NK-92 (cell line): ENCODE data around the gene CARD14.
"Not testable (repeated sequence)": the region's sequence is repeated elsewhere in the genome, so short reads cannot be mapped to it uniquely, and the experiment has no call there.

Experiments used
- DNase-seq: peaks from one replicate; lab custom pipeline; 2025; ENCODE audit not compliant: unreplicated experiment; lab: John Stamatoyannopoulos, UW

The CARD14 gene

GRCh38 chr17:80147035-80147822 lies 22.6 kb upstream of the CARD14 start, which contains the start of gene EIF4A3:
Gene EIF4A3 (minus strand): TSS chr17:80147128. CDS start chr17:80146961, 167 bp downstream.
- DNase-seq = peak; percentile 81

DNA sequence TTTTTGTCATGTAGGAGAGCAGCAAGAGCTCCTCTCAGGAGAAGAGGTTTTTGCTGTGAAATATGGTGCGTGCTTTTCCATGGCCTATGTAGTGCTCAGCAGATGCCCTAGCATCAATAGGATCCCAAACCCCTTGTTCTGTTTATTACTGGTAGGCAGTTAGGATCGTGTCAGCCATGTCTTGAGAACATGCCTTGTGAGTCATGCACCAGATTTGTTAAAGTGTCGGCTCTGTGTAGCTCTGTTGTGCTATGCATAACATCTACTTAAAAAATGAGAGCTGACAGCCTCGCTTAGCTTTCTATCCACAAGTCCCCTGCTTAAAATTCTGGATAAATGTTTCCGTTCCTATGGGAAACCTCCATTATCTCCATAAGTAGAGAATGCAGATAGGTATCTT lies 18.5 kb upstream of the CARD14 start:
- no peak for DNase-seq

GRCh38 chr17:80152081-80152702 lies 17.6 kb upstream of the CARD14 start:
- DNase-seq = no peak

GRCh38 chr17:80153004-80153403 lies 16.8 kb upstream of the CARD14 start:
- DNase-seq = no peak

DNA sequence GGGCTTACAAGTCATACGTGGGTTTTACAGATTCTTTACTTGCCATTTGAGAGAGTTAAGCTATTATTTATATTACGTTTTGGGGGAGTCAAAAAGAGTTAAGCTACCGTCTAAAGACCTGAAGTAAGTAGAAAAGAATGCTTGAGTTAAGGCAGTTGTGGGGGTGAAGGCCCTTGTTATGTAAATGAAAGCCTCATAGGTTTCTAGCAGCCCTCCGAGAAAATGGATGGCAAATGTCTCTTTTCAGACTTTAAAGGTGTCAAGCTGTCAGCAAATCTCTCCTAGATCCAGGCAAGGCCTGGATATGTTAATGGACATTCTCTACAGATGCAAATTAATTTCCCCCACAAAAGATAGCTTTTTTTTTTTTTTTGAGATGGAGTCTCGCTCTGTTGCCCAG lies 15.7 kb upstream of the CARD14 start:
- DNase-seq = no peak

DNA sequence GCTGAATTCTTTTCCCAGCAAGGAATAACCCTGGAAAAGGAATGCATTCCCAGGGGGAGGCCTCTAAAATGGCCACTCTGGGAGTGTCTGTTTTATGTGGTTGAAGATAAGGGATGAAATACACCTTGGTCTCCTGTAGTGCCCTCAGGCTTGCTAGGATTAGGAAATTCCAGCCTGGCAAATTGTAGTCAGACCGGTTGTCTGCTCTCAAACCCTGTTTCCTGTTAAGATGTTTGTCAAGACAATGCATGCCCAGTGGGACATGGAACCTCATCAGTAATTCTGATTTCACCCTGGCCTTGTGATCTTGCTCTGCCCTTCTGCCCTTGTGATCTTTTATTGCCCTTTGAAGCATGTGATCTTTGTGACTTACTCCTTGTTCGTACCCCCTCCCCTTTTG lies 14.2 kb upstream of the CARD14 start:
- DNase-seq = not testable (repeated sequence)

DNA sequence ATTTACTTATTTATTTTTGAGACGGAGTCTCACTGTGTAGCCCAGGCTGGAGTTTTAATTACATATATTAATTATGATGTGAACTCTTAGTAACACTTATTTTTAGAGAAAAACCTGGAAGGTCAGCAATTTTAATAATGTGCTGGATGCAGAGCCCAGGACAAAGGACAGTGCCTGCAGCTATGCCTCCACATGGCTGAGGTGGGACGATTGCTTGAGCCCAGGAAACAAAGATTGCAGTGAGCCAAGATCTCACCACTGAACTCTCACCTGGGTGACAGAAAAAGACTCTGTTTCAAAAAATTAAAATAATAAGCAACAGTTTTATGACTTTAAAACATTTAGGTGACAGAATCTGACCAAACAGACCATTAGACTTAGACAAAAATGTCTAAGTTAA lies 11.0 kb upstream of the CARD14 start:
- DNase-seq = no peak

- DNase-seq = no peak
Observed at GRCh38 chr17:80160536-80160935, 9.3 kb upstream of the CARD14 start.

- DNase-seq = no peak
Observed at GRCh38 chr17:80163336-80163735, 6.5 kb upstream of the CARD14 start.

GRCh38 chr17:80164185-80164584 lies 5.6 kb upstream of the CARD14 start:
- no peak for DNase-seq

GRCh38 chr17:80166446-80166845 lies 3.4 kb upstream of the CARD14 start:
- DNase-seq = no peak

- DNase-seq = no peak
Observed at GRCh38 chr17:80168371-80168770, 1.5 kb upstream of the CARD14 start.

- DNase-seq = no peak
Observed at GRCh38 chr17:80169107-80169506, 723 bp upstream of the CARD14 start.

DNA sequence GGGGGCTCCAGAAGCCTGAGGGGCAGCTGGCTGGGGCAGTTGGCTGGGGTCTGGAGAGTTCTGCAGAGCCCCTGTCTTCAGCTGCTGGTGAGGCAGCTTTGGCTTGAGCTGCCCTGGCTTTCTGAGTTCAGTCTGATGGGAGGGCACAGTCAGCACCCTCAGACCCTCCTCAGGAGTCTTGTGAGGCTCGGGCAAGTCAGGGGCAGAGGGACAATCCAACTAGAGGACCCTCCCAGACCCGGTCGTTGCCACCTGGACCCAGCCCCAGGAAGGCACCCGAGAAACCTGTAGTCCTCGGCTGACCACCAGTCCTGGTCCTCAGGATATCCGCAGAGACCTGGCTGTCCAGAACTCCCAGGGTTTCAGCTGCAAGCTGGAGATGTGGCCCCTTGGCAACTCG lies 1.9 kb downstream of the CARD14 start:
- DNase-seq = no peak

- no peak for DNase-seq
Observed at GRCh38 chr17:80173126-80173525, 3.3 kb downstream of the CARD14 start.

GRCh38 chr17:80173916-80174315 lies 4.1 kb downstream of the CARD14 start:
- DNase-seq = no peak

DNA sequence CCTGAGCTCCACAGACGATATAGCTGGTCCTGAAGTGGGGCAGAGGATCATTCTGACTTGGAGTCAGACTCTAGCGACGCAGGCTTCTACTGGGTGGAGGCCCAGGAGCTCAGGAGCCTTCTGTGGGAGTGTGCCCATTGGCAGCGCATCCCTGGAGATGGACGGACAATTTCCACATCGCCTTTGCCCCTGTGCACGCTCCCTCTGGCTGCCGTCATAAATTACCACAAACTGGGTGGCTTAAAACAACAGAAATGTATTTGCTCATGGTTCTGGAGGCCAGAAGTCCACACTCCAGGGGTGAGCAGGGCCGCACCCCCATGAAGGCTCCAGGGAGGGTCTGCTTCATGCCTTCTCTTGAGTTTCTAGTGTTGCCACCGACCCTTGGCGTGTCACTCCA lies 6.9 kb downstream of the CARD14 start:
- DNase-seq = no peak

DNA sequence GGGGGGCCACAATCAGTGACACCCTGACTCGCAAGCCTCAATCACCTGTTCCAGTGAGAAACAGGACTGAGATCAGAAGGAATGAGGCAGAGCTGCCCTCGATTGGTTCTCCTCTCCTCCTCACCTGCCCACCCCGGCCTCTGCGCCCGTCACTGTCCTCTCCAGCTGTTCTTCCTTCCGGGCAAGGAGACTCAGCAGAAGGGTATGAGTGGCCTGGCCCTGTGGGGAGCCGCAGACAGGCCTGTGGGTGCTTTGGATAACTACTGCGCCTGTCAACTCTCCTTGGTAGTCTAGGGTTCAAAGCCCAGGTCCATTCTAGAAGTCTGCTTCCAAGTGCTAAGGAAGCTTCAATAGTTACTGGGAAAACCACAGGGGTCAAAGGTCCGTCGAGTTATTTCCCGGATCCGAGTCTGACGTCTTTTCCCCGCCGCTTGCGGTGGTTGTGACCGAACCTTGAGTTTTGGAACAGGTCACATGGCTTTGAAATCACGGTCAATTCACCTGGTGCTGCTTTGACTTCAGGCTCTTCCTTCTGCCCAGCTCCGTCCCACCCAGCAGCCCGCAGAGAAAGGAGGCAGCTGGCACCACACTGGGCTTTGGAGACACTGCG lies 8.3 kb downstream of the CARD14 start:
- no peak for DNase-seq

DNA sequence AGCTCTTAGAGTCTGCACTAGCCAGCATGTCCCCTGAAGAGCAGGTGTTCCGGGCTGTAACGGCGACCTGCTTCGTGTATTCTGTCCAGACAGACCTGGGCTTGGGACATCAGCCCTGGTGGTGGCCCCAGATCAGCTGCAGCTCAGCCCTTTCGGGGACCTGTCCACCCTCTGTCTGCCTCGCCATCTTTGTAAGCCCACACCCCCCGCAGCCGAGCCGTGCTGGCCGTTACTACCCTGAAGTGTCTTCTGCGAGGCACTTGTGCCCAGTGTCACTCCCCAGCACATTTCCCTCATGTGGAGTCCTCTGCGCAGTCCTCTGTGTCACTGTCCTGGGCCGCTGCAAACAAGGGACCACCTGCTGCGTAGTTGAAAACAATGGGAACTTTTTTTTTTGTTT lies 10.4 kb downstream of the CARD14 start:
- DNase-seq = no peak

DNA sequence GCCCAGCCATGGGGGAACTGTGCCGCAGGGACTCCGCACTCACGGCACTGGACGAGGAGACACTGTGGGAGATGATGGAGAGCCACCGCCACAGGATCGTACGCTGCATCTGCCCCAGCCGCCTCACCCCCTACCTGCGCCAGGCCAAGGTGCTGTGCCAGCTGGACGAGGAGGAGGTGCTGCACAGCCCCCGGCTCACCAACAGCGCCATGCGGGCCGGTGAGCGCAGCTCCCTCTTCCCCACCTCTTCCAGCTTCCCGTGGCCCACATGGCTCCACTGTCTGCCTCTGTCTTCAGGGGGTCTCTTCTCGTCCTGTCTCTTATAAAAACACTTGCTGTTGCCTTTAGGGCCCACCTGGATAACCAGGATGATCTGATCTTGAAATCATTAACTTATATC lies 11.6 kb downstream of the CARD14 start:
- DNase-seq = no peak

- no peak for DNase-seq
Observed at GRCh38 chr17:80182118-80182844, 12.5 kb downstream of the CARD14 start.

- no peak for DNase-seq
Observed at GRCh38 chr17:80182845-80183223, 13.0 kb downstream of the CARD14 start.
